CD4-positive, alpha-beta T cell (primary cell): ENCODE results near the gene SYNGR1. TPM values are rescaled to one million over a fixed set of nuclear protein-coding genes. Genes with fewer than 3 reads are reported as not detected.

Experiments used
- ATAC-seq: fragments of 200-7000 bp; cut with Tn5 transposase; one replicate; pipeline ENCODE4 v1.10.0; 2022; ENCODE audit warnings: mild to moderate bottlenecking; ENCODE audit not compliant: poor library complexity
- CTCF ChIA-PET: fragments of 350-600 bp; sonication (Branson Sonifier 250); formaldehyde crosslinking; loops from one replicate; lab custom pipeline; 2021; ENCODE audit warnings: antibody characterized with exemption, inconsistent platforms; lab: Charles Lee
- POLR2A ChIA-PET: fragments of 350-600 bp; sonication (Branson Sonifier 250); formaldehyde crosslinking; loops from one replicate; lab custom pipeline; 2021; ENCODE audit warnings: antibody characterized with exemption, inconsistent platforms; lab: Charles Lee
- DNase-seq, 14 experiments: peaks; one replicate each; pipeline ENCODE4 v3.0.0-alpha.2; 2013 to 2020; ENCODE audit warnings: mixed read lengths in 2 of 14
- H3K27ac ChIP-seq, 2 donors: one replicate each; pipeline versions ENCODE4 v1.5.1 to v1.7.0; 2013; ENCODE audit warnings: low read length in 2 of 2, low read depth in 1 of 2, mild to moderate bottlenecking in 1 of 2
- H3K27me3 ChIP-seq, 2 experiments: 1 replicate in 1 of 2; 2 replicates in 1 of 2; pipeline versions ENCODE4 v1.6.1 to v1.7.0; 2013; ENCODE audit warnings: low read length in 2 of 2, control low read depth in 1 of 2, mild to moderate bottlenecking in 1 of 2, moderate library complexity in 1 of 2; ENCODE audit not compliant: insufficient read depth in 2 of 2, control insufficient read depth in 1 of 2
- H3K36me3 ChIP-seq: one replicate; pipeline ENCODE4 v1.6.1; 2013; ENCODE audit warnings: low read length, control low read depth; ENCODE audit not compliant: insufficient read depth
- H3K4me1 ChIP-seq: one replicate; pipeline ENCODE4 v1.6.1; 2013; ENCODE audit warnings: low read length, control low read depth; ENCODE audit not compliant: insufficient read depth
- H3K4me3 ChIP-seq: one replicate; pipeline ENCODE4 v1.5.1; 2013; ENCODE audit warnings: mild to moderate bottlenecking, low read length, moderate library complexity
- H3K9me3 ChIP-seq, 2 experiments: 1 replicate in 1 of 2; 2 replicates in 1 of 2; pipeline versions ENCODE4 v1.6.1 to v1.7.0; 2013; ENCODE audit warnings: low read length in 2 of 2, mild to moderate bottlenecking in 2 of 2, control low read depth in 1 of 2, moderate library complexity in 1 of 2; ENCODE audit not compliant: control insufficient read depth in 1 of 2, insufficient read depth in 1 of 2
- H3K27ac Mint-ChIP-seq: one replicate; pipeline ENCODE4 v1.8.0; 2020; ENCODE audit warnings: mixed read lengths
- H3K27me3 Mint-ChIP-seq: one replicate; pipeline ENCODE4 v1.8.0; 2021; ENCODE audit warnings: mixed read lengths
- H3K36me3 Mint-ChIP-seq: one replicate; pipeline ENCODE4 v1.8.0; 2021; ENCODE audit warnings: low read depth, mixed read lengths
- H3K4me1 Mint-ChIP-seq: one replicate; pipeline ENCODE4 v1.8.0; 2021; ENCODE audit warnings: low read depth, mixed read lengths
- H3K4me3 Mint-ChIP-seq: one replicate; pipeline ENCODE4 v1.8.0; 2020; ENCODE audit warnings: mild to moderate bottlenecking, mixed read lengths
- H3K9me3 Mint-ChIP-seq: one replicate; pipeline ENCODE4 v1.8.0; 2020; ENCODE audit warnings: mixed read lengths
- CTCF ChIP-seq: fragments of 200-600 bp; IDR thresholded peaks from one replicate; pipeline ENCODE4 v1.8.0; 2022; ENCODE audit warnings: antibody characterized with exemption, mild to moderate bottlenecking
- intact Hi-C, 2 experiments: fragments of 100-400 bp; cut with DNase I in 1 of 2; cut with micrococcal nuclease in 1 of 2; formaldehyde crosslinking; loops; one replicate each; pipeline versions ENCODE4 v1.15.1 to v1.9.0; 2023 to 2025; cut with DNase I, micrococcal nuclease
- total RNA-seq, 174 experiments: library from RNA in 2 of 174; stranded (reverse) in 2 of 174; gene quantifications; one replicate each; pipeline ENCODE4 v1.2.3 and lab custom pipeline; 2021 to 2026

SYNGR1 gene
- total RNA-seq, 2 experiments from 2014 or later: 0.44 to 0.59 TPM

- ATAC-seq (no peak), DNase-seq (no peak)
- H3K9me3 ChIP-seq: no peaks in the 10 kb centered on the region
- no peaks in the 10 kb centered on the region for H3K27me3 ChIP-seq
- H3K27ac Mint-ChIP-seq: no peak overlapping the region
- intact Hi-C loops: loop anchor here in 1 of 2 experiments (5.0 kb wide), 1 partner anchor 136 kb away; the partner anchor contains the start of gene RPS19BP1
- peaks cover 24% of the 10 kb centered on the region for H3K4me1 Mint-ChIP-seq
- H3K27ac ChIP-seq: no peak overlapping the region
- no peak overlapping the region for H3K4me3 ChIP-seq
- H3K4me3 Mint-ChIP-seq: peak overlapping the region; percentile 12
- peaks cover 7% of the 10 kb centered on the region for H3K36me3 Mint-ChIP-seq
- CTCF ChIA-PET: no interaction called here
- no peak for TF ChIP-seq CTCF
- POLR2A ChIA-PET: no interaction called here
- no peaks in the 10 kb centered on the region for H3K36me3 ChIP-seq
- H3K27me3 Mint-ChIP-seq: no peaks in the 10 kb centered on the region
- H3K4me1 ChIP-seq: peaks cover 25% of the 10 kb centered on the region
- no peaks in the 10 kb centered on the region for H3K9me3 Mint-ChIP-seq
Observed at GRCh38 chr22:39396797-39397195, 47.0 kb downstream of the SYNGR1 start.

- Mint-ChIP-seq H3K27ac (peak overlapping the region; percentile 73), H3K4me1 (peaks cover 57% of the 10 kb centered on the region), H3K27me3 (no peaks in the 10 kb centered on the region), H3K36me3 (peaks cover 32% of the 10 kb centered on the region), H3K9me3 (no peaks in the 10 kb centered on the region), H3K4me3 (peak overlapping the region; percentile 80)
- intact Hi-C loops: loop anchor here in 1 of 2 experiments (2.0 to 10.0 kb wide), 4 partner anchors 56 to 644 kb away; partner anchors contain the start of genes MGAT3 and MIEF1
- Histone ChIP-seq H3K27me3 (no peaks in the 10 kb centered on the region), H3K27ac (no peak overlapping the region), H3K4me3 (no peak overlapping the region), H3K36me3 (peaks cover 17% of the 10 kb centered on the region), H3K4me1 (peaks cover 48% of the 10 kb centered on the region), H3K9me3 (no peaks in the 10 kb centered on the region)
- no peak for TF ChIP-seq CTCF
- ChIA-PET POLR2A (interaction anchor here (2.5 to 2.8 kb wide), 2 partner anchors 11 to 643 kb away, joined by 15 to 16 read pairs; no protein-coding TSS in a partner anchor), CTCF (no interaction called here)
- no peak for DNase-seq
- no peak for ATAC-seq
Observed at GRCh38 chr22:39401301-39401631, 51.5 kb downstream of the SYNGR1 start.

- Mint-ChIP-seq H3K4me1 (peaks cover 70% of the 10 kb centered on the region), H3K9me3 (no peaks in the 10 kb centered on the region), H3K27me3 (no peaks in the 10 kb centered on the region), H3K27ac (no peak overlapping the region), H3K36me3 (peaks cover 31% of the 10 kb centered on the region), H3K4me3 (peak overlapping the region; percentile 9)
- ATAC-seq: peak; percentile 93
- peak in 2 of 14 experiments; percentile 11 to 15 for DNase-seq
- Histone ChIP-seq H3K27me3 (no peaks in the 10 kb centered on the region), H3K27ac (no peak overlapping the region), H3K9me3 (no peaks in the 10 kb centered on the region), H3K4me3 (no peak overlapping the region), H3K36me3 (peaks cover 17% of the 10 kb centered on the region), H3K4me1 (peaks cover 35% of the 10 kb centered on the region)
- no peak for TF ChIP-seq CTCF
- intact Hi-C loops: loop anchor here in 1 of 2 experiments (10.0 kb wide), 1 partner anchor 639 kb away; no protein-coding TSS in a partner anchor
- POLR2A ChIA-PET: interaction anchor here (0.9 to 2.2 kb wide), 2 partner anchors 8 to 10 kb away, joined by 3 to 10 read pairs; no protein-coding TSS in a partner anchor
- CTCF ChIA-PET: interaction anchor here (1.2 kb wide), 1 partner anchor 62 kb away, joined by 3 read pairs; no protein-coding TSS in a partner anchor
Observed at GRCh38 chr22:39405346-39406085, 55.7 kb downstream of the SYNGR1 start.
